GM12878 (cell line): ENCODE measurements around the gene CA14. TPM values are rescaled to one million over a fixed set of nuclear protein-coding genes. Genes with fewer than 3 reads are reported as not detected.

Source experiments
- ATAC-seq: fragments of 200-7000 bp; cut with Tn5 transposase; 3 replicates; pipeline ENCODE4 v1.9.1; 2020; ENCODE audit warnings: mild to moderate bottlenecking, moderate library complexity
- BruUV-seq: library from RNA; stranded (reverse); fragments of 400-500 nt; replicated peaks from 2 replicates; lab custom pipeline; 2021; lab: Mats Ljungman, UMichigan
- CTCF ChIA-PET: fragments of 300-600 bp; sonication (Branson Sonifier 250); formaldehyde crosslinking; extraction: SDS; loops from one replicate; lab custom pipeline; 2021; ENCODE audit warnings: inconsistent platforms; lab: Yijun Ruan, JAX
- POLR2A ChIA-PET: fragments of 350-600 bp; formaldehyde crosslinking; extraction: SDS; loops from one replicate; lab custom pipeline; 2021; ENCODE audit warnings: inconsistent platforms; lab: Charles Lee
- RAD21 ChIA-PET: fragments of 300-600 bp; sonication (Branson Sonifier 250); formaldehyde crosslinking; loops from one replicate; lab custom pipeline; 2023; ENCODE audit warnings: antibody characterized with exemption; ENCODE audit not compliant: unreplicated experiment; lab: Charles Lee
- SMC1A ChIA-PET: fragments of 300-600 bp; sonication (Branson Sonifier 250); formaldehyde crosslinking; loops from one replicate; lab custom pipeline; 2023; ENCODE audit not compliant: unreplicated experiment, uncharacterized antibody; lab: Charles Lee
- DNase-seq: peaks from one replicate; pipeline ENCODE4 v3.0.0-alpha.2; 2011; ENCODE audit warnings: low read depth, low spot score
- FAIRE-seq: peaks from 3 replicates; lab custom pipeline; 2011; peaks lifted over from hg19 to GRCh38; lab: Jason Lieb, UNC
- H2AFZ ChIP-seq: 2 replicates; pipeline ENCODE4 v1.6.0; 2011; ENCODE audit warnings: low read depth, low read length, control low read depth; ENCODE audit not compliant: control insufficient read depth
- H3K27ac ChIP-seq: 2 replicates; pipeline ENCODE4 v1.5.1; 2011; ENCODE audit warnings: control low read depth; ENCODE audit not compliant: control insufficient read depth, insufficient read depth
- H3K27me3 ChIP-seq, 2 experiments: replicated peaks in 1 of 2; 2 replicates each; pipeline versions ENCODE4 v1.6.0 to v1.6.1; 2011; ENCODE audit warnings: low read length in 1 of 2; ENCODE audit not compliant: control insufficient read depth in 2 of 2, insufficient read depth in 2 of 2
- H3K36me3 ChIP-seq, 2 experiments: 2 replicates each; pipeline ENCODE4 v1.5.1; 2011; ENCODE audit warnings: low read length in 1 of 2; ENCODE audit not compliant: control insufficient read depth in 2 of 2, insufficient read depth in 2 of 2
- H3K4me1 ChIP-seq: 2 replicates; pipeline ENCODE4 v1.6.1; 2011; ENCODE audit warnings: mild to moderate bottlenecking, low read length, moderate library complexity, mixed read lengths; ENCODE audit not compliant: control insufficient read depth, insufficient read depth
- H3K4me2 ChIP-seq: 2 replicates; pipeline ENCODE4 v1.6.0; 2011; ENCODE audit warnings: control low read depth; ENCODE audit not compliant: control insufficient read depth, insufficient read depth
- H3K4me3 ChIP-seq: fragments of 200-600 bp; sonication (generic); 2 replicates; pipeline ENCODE4 v1.5.1; 2016
- H3K79me2 ChIP-seq: 2 replicates; pipeline ENCODE4 v1.6.0; 2011; ENCODE audit warnings: low read length; ENCODE audit not compliant: control insufficient read depth, insufficient read depth
- H3K9ac ChIP-seq: 2 replicates; pipeline ENCODE4 v1.8.0; 2011; ENCODE audit warnings: low read length, control low read depth, mixed read lengths; ENCODE audit not compliant: control insufficient read depth, insufficient read depth
- H3K9me3 ChIP-seq: replicated peaks from 3 replicates; pipeline ENCODE4 v1.5.1; 2011; ENCODE audit warnings: mild to moderate bottlenecking, low read length; ENCODE audit not compliant: control insufficient read depth, insufficient read depth
- H4K20me1 ChIP-seq: 2 replicates; pipeline ENCODE4 v1.6.0; 2011; ENCODE audit not compliant: control insufficient read depth, insufficient read depth
- ASH2L ChIP-seq: fragments of 300-600, 200-600 bp; sonication (generic); IDR thresholded peaks from 2 replicates; pipeline ENCODE4 v1.6.1; 2017; ENCODE audit warnings: low read depth, mild to moderate bottlenecking, borderline replicate concordance
- HDAC2 ChIP-seq: fragments of 200-600 bp; sonication (generic); IDR thresholded peaks from 2 replicates; pipeline ENCODE4 v1.6.1; 2017
- NKRF ChIP-seq: fragments of 450-650 bp; conservative IDR thresholded peaks from 2 replicates; pipeline ENCODE4 v1.6.1; 2017; ENCODE audit warnings: mild to moderate bottlenecking, moderate library complexity
- POLR2A ChIP-seq: IDR thresholded peaks from 2 replicates; pipeline ENCODE4 v1.6.1; 2011; ENCODE audit warnings: low read depth, mild to moderate bottlenecking, low read length
- RAD21 ChIP-seq: IDR thresholded peaks from 2 replicates; pipeline ENCODE4 v1.6.1; 2011; ENCODE audit warnings: mild to moderate bottlenecking, low read depth, low read length, moderate library complexity; ENCODE audit not compliant: insufficient read depth
- TCF12 ChIP-seq: IDR thresholded peaks from 2 replicates; pipeline ENCODE4 v1.6.1; 2011; ENCODE audit warnings: low read depth, mild to moderate bottlenecking, low read length
- WGBS: methylation state at CpG from one replicate; pipeline ENCODE4 v1.1.6; 2016; ENCODE audit warnings: low lambda C conversion rate; ENCODE audit not compliant: insufficient replicate concordance, insufficient coverage; ENCODE audit errors: missing lambda C conversion rate; 5-methylcytosine and 5-hydroxymethylcytosine counted together
- in situ Hi-C: fragments of 300-500 bp; cut with MboI; formaldehyde crosslinking; loops from 9 replicates; pipeline ENCODE4 v1.14.3; 2018; ENCODE audit warnings: mixed read lengths
- intact Hi-C: fragments of 100-400 bp; cut with micrococcal nuclease; formaldehyde crosslinking; loops from one replicate; pipeline ENCODE4 v1.14.2; 2022; ENCODE audit not compliant: unreplicated experiment
- polyA plus RNA-seq, 11 experiments: library from polyadenylated mRNA; depleted of rRNA in 4 of 11; unstranded in 6 of 11; stranded (reverse) in 5 of 11; fragments of >200 nt; fragmentation: Nextera tagmentation in 4 of 11; fragmentation: Illumina TruSeq in 1 of 11; extraction: Ambion mirVana in 4 of 11; extraction: Trizol in 1 of 11; gene quantifications; 1 replicate in 1 of 11; 2 replicates in 10 of 11; pipeline versions ENCODE4 v1.2.1 to v1.2.3, GENCODE V29; 2011 to 2016; ENCODE audit warnings: inconsistent platforms in 2 of 11, missing spikeins in 2 of 11, low read depth in 1 of 11
- total RNA-seq, 4 experiments: library from RNA; depleted of rRNA in 3 of 4; stranded (reverse); fragments of >200 nt in 3 of 4; fragmentation: Illumina TruSeq in 1 of 4; extraction: Trizol in 1 of 4; gene quantifications; 2 replicates each; pipeline versions ENCODE4 v1.2.1 to v1.2.3, GENCODE V29; 2013 to 2021

CA14 gene
- total and polyA plus RNA-seq, 10 of the 15 experiments (the other 5 are each of a cell fraction or from before 2014, with no cell fraction given), result 0.11 to 0.35 (median 0.29) TPM; not detected in 6

DNA sequence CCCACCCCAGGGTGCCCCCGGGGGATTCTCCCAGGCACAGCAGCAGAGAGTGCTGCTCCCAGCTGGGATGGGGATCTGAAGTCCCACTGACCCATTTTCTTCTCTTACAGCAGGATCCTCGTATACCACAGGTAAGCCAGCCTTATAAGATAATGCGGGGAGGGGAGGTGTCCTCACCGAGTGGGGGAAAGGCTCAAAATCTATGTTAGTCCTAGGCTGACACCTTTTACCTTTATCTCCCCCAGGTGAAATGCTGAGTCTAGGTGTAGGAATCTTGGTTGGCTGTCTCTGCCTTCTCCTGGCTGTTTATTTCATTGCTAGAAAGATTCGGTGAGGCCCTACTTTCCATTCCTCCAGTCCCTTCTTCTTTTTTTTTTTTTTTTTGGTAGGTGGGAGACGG is 6.0 kb downstream of the CA14 start:
- Histone ChIP-seq H3K4me1 (no peaks in the 10 kb centered on the region; the same call in 1 of the 2 replicates), H3K9me3 (no peaks in the 10 kb centered on the region), H3K4me2 (no peak overlapping the region), H3K9ac (no peak overlapping the region), H3K4me3 (no peak overlapping the region), H3K36me3 (peaks cover 4 to 19% of the 10 kb centered on the region in 2 experiments), H3K79me2 (peaks cover 22% of the 10 kb centered on the region), H4K20me1 (no peaks in the 10 kb centered on the region), H3K27me3 (no peaks in the 10 kb centered on the region; a peak in 1 of 4 replicates), H3K27ac (no peak overlapping the region), H2AFZ (no peak overlapping the region)
- RAD21 ChIA-PET, result interaction anchor here (0.9 to 1.1 kb wide), 2 partner anchors 11 to 18 kb away, joined by 3 read pairs; no protein-coding TSS in a partner anchor
- DNase-seq (no peak), ATAC-seq (no peak), FAIRE-seq (no peak)
- 90% methylated on average over 5 of the region's 6 CpGs for WGBS
- POLR2A ChIA-PET, result interaction anchor here (1.6 kb wide), 1 partner anchor 8 kb away, joined by 4 read pairs; no protein-coding TSS in a partner anchor
- SMC1A ChIA-PET, result no interaction called here
- BruUV-seq, result no TSS peak
- in situ Hi-C loops, result no loop called here
- TF ChIP-seq POLR2A (0 out of 2 replicates have a peak, but pooled peaks have one; percentile 13), NKRF (no peak)
- CTCF ChIA-PET, result interaction anchor here (0.5 to 5.8 kb wide), 2 partner anchors 17 to 129 kb away, joined by 3 to 27 read pairs; partner anchors contain the start of gene CIART
- intact Hi-C loops, result no loop called here

DNA sequence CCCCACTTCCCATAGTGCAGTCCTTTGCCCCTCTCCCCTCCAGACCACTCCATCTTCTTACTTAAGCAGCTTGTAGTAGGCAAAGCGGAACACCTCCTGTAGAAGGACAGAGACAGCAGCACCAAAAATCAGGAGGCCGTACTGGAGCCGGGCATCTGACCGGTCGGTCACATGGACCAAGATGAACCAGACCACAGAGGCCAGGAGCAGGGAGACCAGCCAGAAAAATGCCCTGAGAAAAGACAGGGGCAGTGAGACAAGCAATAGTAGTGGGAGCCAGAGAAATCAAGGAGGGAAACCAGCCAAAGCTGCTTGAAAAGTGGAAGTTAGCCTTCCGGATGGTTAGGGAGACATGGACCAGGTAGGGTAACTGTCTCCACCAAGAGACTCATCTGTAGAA is 10.3 kb downstream of the CA14 start:
- peaks cover 6% of the 10 kb centered on the region for H3K4me1 ChIP-seq
- no peak for DNase-seq
- BruUV-seq, result no TSS peak
- peak overlapping the region; percentile 97 for H3K9ac ChIP-seq
- WGBS, result 38% methylated on average over 6 of the region's 6 CpGs
- no peak for FAIRE-seq
- H3K4me2 ChIP-seq, result peak overlapping the region; percentile 86
- ChIA-PET SMC1A (interaction anchor here (1.9 kb wide), 1 partner anchor 13 kb away, joined by 4 read pairs; no protein-coding TSS in a partner anchor), CTCF (no interaction called here), POLR2A (no interaction called here), RAD21 (no interaction called here)
- peak overlapping the region; percentile 97 for H3K4me3 ChIP-seq
- in situ Hi-C loops (no loop called here), intact Hi-C loops (loop anchor here (1.0 to 5.0 kb wide), 2 partner anchors 12 to 54 kb away; partner anchors contain the start of gene PRPF3)
- peaks cover 4 to 19% of the 10 kb centered on the region in 2 experiments for H3K36me3 ChIP-seq
- H3K27me3 ChIP-seq, result no peaks in the 10 kb centered on the region
- H3K9me3 ChIP-seq, result no peaks in the 10 kb centered on the region
- H3K79me2 ChIP-seq, result peaks cover 27% of the 10 kb centered on the region
- no peak overlapping the region for H2AFZ ChIP-seq
- ATAC-seq, result no peak
- H4K20me1 ChIP-seq, result no peaks in the 10 kb centered on the region
- no peak for TF ChIP-seq TCF12
- no peak for TF ChIP-seq RAD21
- TF ChIP-seq HDAC2, result no peak
- no peak for TF ChIP-seq ASH2L
- H3K27ac ChIP-seq, result peak overlapping the region; percentile 90
